ENCODE measurements around the gene FAM241A. TPM values are rescaled to one million over a fixed set of nuclear protein-coding genes. Genes with fewer than 3 reads are reported as not detected.
A peak's percentile ranks its signal among the peaks of the same experiment; 100 is the strongest.

Gene FAM241A
- total and polyA plus RNA-seq, 9 of the 15 experiments (the other 6 are each of a cell fraction or from before 2014, with no cell fraction given): 2.3 to 8.5 (median 5.3) TPM

GRCh38 chr4:112230879-112231778 lies 85.9 kb downstream of the FAM241A start (continued):
- TF ChIP-seq ARID3A (IDR thresholded peaks at IDR 0.05; ENCODE audit: borderline replicate concordance, low read depth, low read length) (no peak), YBX1 (IDR thresholded peaks at IDR 0.05) (no peak), NFRKB (IDR thresholded peaks at IDR 0.05; ENCODE audit: low read depth) (0 out of 2 replicates have a peak, but pooled peaks have one; percentile 57), XRCC5 (IDR thresholded peaks at IDR 0.05; ENCODE audit: low read depth, low read length) (no peak), TOE1 (IDR thresholded peaks at IDR 0.05; ENCODE audit: borderline replicate concordance) (no peak), TOE1 (CRISPR knock-in tag; IDR thresholded peaks at IDR 0.05; ENCODE audit: borderline replicate concordance, low read depth) (no peak), ZC3H4 (CRISPR knock-in tag; IDR thresholded peaks at IDR 0.05; ENCODE audit: borderline replicate concordance) (no peak), ZEB2 (IDR thresholded peaks at IDR 0.05) (0 out of 2 replicates have a peak, but pooled peaks have one; percentile 15), CEBPZ (IDR thresholded peaks at IDR 0.05; ENCODE audit: borderline replicate concordance, low read depth, low read length) (no peak), POLR2B (IDR thresholded peaks at IDR 0.05; ENCODE audit: low read depth, partially characterized antibody) (peak; percentile 24), ZNF780A (CRISPR knock-in tag; IDR thresholded peaks at IDR 0.05) (no peak), SAP30 (IDR thresholded peaks at IDR 0.05; ENCODE audit: borderline replicate concordance, insufficient read depth, low read depth, low read length, poor library complexity, severe bottlenecking) (peak; percentile 13), CBX5 (IDR thresholded peaks at IDR 0.05; ENCODE audit: borderline replicate concordance, low read depth) (no peak), ZNF639 (CRISPR knock-in tag; conservative IDR thresholded peaks at IDR 0.05 in 1 of 2, IDR thresholded peaks at IDR 0.05 in 1 of 2) (peak in 1 of 2 experiments; percentile 40; a peak in 1 of 4 replicates), BRF1 (IDR thresholded peaks at IDR 0.05; ENCODE audit: borderline replicate concordance, extremely low read depth, insufficient read length) (no peak)
- TF ChIP-seq, protein P1, sequence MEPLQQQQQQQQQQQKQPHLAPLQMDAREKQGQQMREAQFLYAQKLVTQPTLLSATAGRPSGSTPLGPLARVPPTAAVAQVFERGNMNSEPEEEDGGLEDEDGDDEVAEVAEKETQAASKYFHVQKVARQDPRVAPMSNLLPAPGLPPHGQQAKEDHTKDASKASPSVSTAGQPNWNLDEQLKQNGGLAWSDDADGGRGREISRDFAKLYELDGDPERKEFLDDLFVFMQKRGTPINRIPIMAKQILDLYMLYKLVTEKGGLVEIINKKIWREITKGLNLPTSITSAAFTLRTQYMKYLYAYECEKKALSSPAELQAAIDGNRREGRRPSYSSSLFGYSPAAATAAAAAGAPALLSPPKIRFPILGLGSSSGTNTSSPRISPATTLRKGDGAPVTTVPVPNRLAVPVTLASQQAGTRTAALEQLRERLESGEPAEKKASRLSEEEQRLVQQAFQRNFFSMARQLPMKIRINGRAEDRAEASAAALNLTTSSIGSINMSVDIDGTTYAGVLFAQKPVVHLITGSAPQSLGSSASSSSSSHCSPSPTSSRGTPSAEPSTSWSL (CRISPR knock-in tag; IDR thresholded peaks at IDR 0.05; ENCODE audit: borderline replicate concordance): no peak
- TF ChIP-seq, protein P2, sequence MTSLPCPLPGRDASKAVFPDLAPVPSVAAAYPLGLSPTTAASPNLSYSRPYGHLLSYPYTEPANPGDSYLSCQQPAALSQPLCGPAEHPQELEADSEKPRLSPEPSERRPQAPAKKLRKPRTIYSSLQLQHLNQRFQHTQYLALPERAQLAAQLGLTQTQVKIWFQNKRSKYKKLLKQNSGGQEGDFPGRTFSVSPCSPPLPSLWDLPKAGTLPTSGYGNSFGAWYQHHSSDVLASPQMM (CRISPR knock-in tag; IDR thresholded peaks at IDR 0.05): no peak

All from K562 (cell line).